Activated T-helper 2 cell treated with anti-CD3 and anti-CD28 coated beads, Interferon-gamma antibody, Interleukin-2, Interleukin-4, amounts not matched to agents 10 μg/mL and 5 μg/mL and 100 μg/mL, durations not matched to agents 14 hours and 24 hours and 36 hours (primary cell): Measurements from ENCODE around the gene CLPTM1L. TPM values are rescaled to one million over a fixed set of nuclear protein-coding genes. Genes with fewer than 3 reads are reported as not detected.
A peak's percentile ranks its signal among the peaks of the same experiment; 100 is the strongest.
"Not testable (repeated sequence)": the region's sequence is repeated elsewhere in the genome, so short reads cannot be mapped to it uniquely, and the experiment has no call there.

Source experiments
- DNase-seq: peaks from one replicate; pipeline ENCODE4 v3.0.0; 2021; ENCODE audit warnings: low spot score
- H3K27ac Mint-ChIP-seq: one replicate; pipeline ENCODE4 v1.8.0; 2021; ENCODE audit warnings: mixed read lengths
- H3K27me3 Mint-ChIP-seq: one replicate; pipeline ENCODE4 v1.8.0; 2021; ENCODE audit warnings: low read depth, mixed read lengths
- H3K36me3 Mint-ChIP-seq: one replicate; pipeline ENCODE4 v1.8.0; 2021; ENCODE audit warnings: low read depth, mixed read lengths
- H3K4me1 Mint-ChIP-seq: one replicate; pipeline ENCODE4 v1.8.0; 2021; ENCODE audit warnings: low read depth, mixed read lengths
- H3K4me3 Mint-ChIP-seq: one replicate; pipeline ENCODE4 v1.8.0; 2021; ENCODE audit warnings: low read depth, mild to moderate bottlenecking, moderate library complexity, mixed read lengths
- H3K9me3 Mint-ChIP-seq: one replicate; pipeline ENCODE4 v1.8.0; 2021; ENCODE audit warnings: mixed read lengths
- intact Hi-C: fragments of 100-400 bp; cut with micrococcal nuclease; formaldehyde crosslinking; loops from one replicate; pipeline ENCODE4 v1.15.1; 2023
- total RNA-seq: library from RNA; stranded (reverse); gene quantifications from 2 replicates; pipeline ENCODE4 v1.2.3, GENCODE V29; 2022

CLPTM1L gene
- total RNA-seq, 1 donor from 2014 or later, result 102 TPM

GRCh38 chr5:1338506-1339070 is 6.3 kb downstream of the CLPTM1L start:
- Mint-ChIP-seq H3K9me3 (no peaks in the 10 kb centered on the region), H3K36me3 (peaks cover 68% of the 10 kb centered on the region), H3K4me1 (peaks cover 17% of the 10 kb centered on the region), H3K4me3 (no peak overlapping the region), H3K27me3 (no peaks in the 10 kb centered on the region), H3K27ac (no peak overlapping the region)
- no peak for DNase-seq
- intact Hi-C loops, result no loop called here

GRCh38 chr5:1338196-1338490 is 6.8 kb downstream of the CLPTM1L start:
- intact Hi-C loops, result no loop called here
- no peak for DNase-seq
- peaks cover 70% of the 10 kb centered on the region for H3K36me3 Mint-ChIP-seq
- H3K4me3 Mint-ChIP-seq, result no peak overlapping the region
- no peak overlapping the region for H3K27ac Mint-ChIP-seq
- no peaks in the 10 kb centered on the region for H3K9me3 Mint-ChIP-seq
- H3K27me3 Mint-ChIP-seq, result no peaks in the 10 kb centered on the region
- H3K4me1 Mint-ChIP-seq, result peaks cover 15% of the 10 kb centered on the region

- peaks cover 70% of the 10 kb centered on the region for H3K36me3 Mint-ChIP-seq
- intact Hi-C loops, result no loop called here
- H3K27me3 Mint-ChIP-seq, result no peaks in the 10 kb centered on the region
- H3K4me1 Mint-ChIP-seq, result peaks cover 13% of the 10 kb centered on the region
- no peak for DNase-seq
- no peak overlapping the region for H3K27ac Mint-ChIP-seq
- no peak overlapping the region for H3K4me3 Mint-ChIP-seq
- H3K9me3 Mint-ChIP-seq, result no peaks in the 10 kb centered on the region
These were observed 7.3 kb downstream of the CLPTM1L start for GRCh38 chr5:1337489-1338195.

GRCh38 chr5:1336749-1337488 is 8.0 kb downstream of the CLPTM1L start:
- H3K36me3 Mint-ChIP-seq, result peaks cover 72% of the 10 kb centered on the region
- DNase-seq, result no peak

GRCh38 chr5:1336106-1336561 is 8.8 kb downstream of the CLPTM1L start:
- Mint-ChIP-seq H3K27ac (no peak overlapping the region), H3K27me3 (no peaks in the 10 kb centered on the region), H3K4me1 (peaks cover 10% of the 10 kb centered on the region), H3K9me3 (no peaks in the 10 kb centered on the region), H3K36me3 (peaks cover 68% of the 10 kb centered on the region), H3K4me3 (no peak overlapping the region)
- intact Hi-C loops, result no loop called here
- no peak for DNase-seq

More at GRCh38 chr5:1336749-1337488, 8.0 kb downstream of the CLPTM1L start:
- intact Hi-C loops, result no loop called here
- Mint-ChIP-seq H3K27me3 (no peaks in the 10 kb centered on the region), H3K9me3 (no peaks in the 10 kb centered on the region), H3K4me1 (peaks cover 13% of the 10 kb centered on the region), H3K4me3 (no peak overlapping the region), H3K27ac (no peak overlapping the region)

GRCh38 chr5:1335540-1336095 is 9.3 kb downstream of the CLPTM1L start:
- H3K9me3 Mint-ChIP-seq, result no peaks in the 10 kb centered on the region
- H3K4me3 Mint-ChIP-seq, result no peak overlapping the region
- DNase-seq, result no peak
- peaks cover 67% of the 10 kb centered on the region for H3K36me3 Mint-ChIP-seq
- intact Hi-C loops, result no loop called here
- H3K27me3 Mint-ChIP-seq, result no peaks in the 10 kb centered on the region
- H3K27ac Mint-ChIP-seq, result no peak overlapping the region
- H3K4me1 Mint-ChIP-seq, result peaks cover 8% of the 10 kb centered on the region

- Mint-ChIP-seq H3K27ac (no peak overlapping the region), H3K4me3 (no peak overlapping the region), H3K9me3 (no peaks in the 10 kb centered on the region), H3K27me3 (no peaks in the 10 kb centered on the region), H3K36me3 (peaks cover 66% of the 10 kb centered on the region), H3K4me1 (peaks cover 8% of the 10 kb centered on the region)
- no peak for DNase-seq
- intact Hi-C loops, result no loop called here
These were observed 9.9 kb downstream of the CLPTM1L start for GRCh38 chr5:1334831-1335539.

- Mint-ChIP-seq H3K27me3 (no peaks in the 10 kb centered on the region), H3K9me3 (no peaks in the 10 kb centered on the region), H3K27ac (no peak overlapping the region), H3K4me1 (peaks cover 8% of the 10 kb centered on the region), H3K36me3 (peaks cover 64% of the 10 kb centered on the region), H3K4me3 (no peak overlapping the region)
- no peak for DNase-seq
- intact Hi-C loops, result no loop called here
These were observed 10.9 kb downstream of the CLPTM1L start for GRCh38 chr5:1333986-1334385.

- H3K9me3 Mint-ChIP-seq, H3K4me1 Mint-ChIP-seq, DNase-seq, H3K27me3 Mint-ChIP-seq, H3K4me3 Mint-ChIP-seq, H3K27ac Mint-ChIP-seq, intact Hi-C loops: not testable (repeated sequence)
- peaks cover 66% of the 10 kb centered on the region for H3K36me3 Mint-ChIP-seq
These were observed 11.6 kb downstream of the CLPTM1L start for GRCh38 chr5:1333286-1333685.

GRCh38 chr5:1332461-1333001 is 12.4 kb downstream of the CLPTM1L start:
- Mint-ChIP-seq H3K4me3 (no peak overlapping the region), H3K27me3 (no peaks in the 10 kb centered on the region), H3K27ac (no peak overlapping the region), H3K36me3 (peaks cover 59% of the 10 kb centered on the region), H3K4me1 (peaks cover 8% of the 10 kb centered on the region), H3K9me3 (no peaks in the 10 kb centered on the region)
- no peak for DNase-seq
- intact Hi-C loops, result no loop called here

GRCh38 chr5:1331861-1332405 is 13.0 kb downstream of the CLPTM1L start:
- intact Hi-C loops, result no loop called here
- no peaks in the 10 kb centered on the region for H3K27me3 Mint-ChIP-seq
- H3K36me3 Mint-ChIP-seq, result peaks cover 57% of the 10 kb centered on the region
- H3K4me3 Mint-ChIP-seq, result no peak overlapping the region
- H3K9me3 Mint-ChIP-seq, result no peaks in the 10 kb centered on the region
- H3K27ac Mint-ChIP-seq, result peak overlapping the region; percentile 4
- peaks cover 8% of the 10 kb centered on the region for H3K4me1 Mint-ChIP-seq
- DNase-seq, result no peak
